DOHH2 (cell line): Measurements from ENCODE around the gene PIP5K1A.
A peak's percentile ranks its signal among the peaks of the same experiment; 100 is the strongest.

Experiments used
- H3F3A ChIP-seq: fragments of 200-600 bp; sonication (generic), shearing (Covaris generic); 2 replicates; pipeline ENCODE4 v1.6.0; 2016; ENCODE audit warnings: antibody characterized with exemption, mild to moderate bottlenecking; ENCODE audit not compliant: control insufficient read depth, insufficient read depth
- H3K27ac ChIP-seq: fragments of 200-600 bp; sonication (generic); 2 replicates; pipeline ENCODE4 v1.5.1; 2014; ENCODE audit warnings: low read depth, mild to moderate bottlenecking, low read length, moderate library complexity
- H3K27me3 ChIP-seq: fragments of 200-600 bp; sonication (generic); 2 replicates; pipeline ENCODE4 v1.6.1; 2014; ENCODE audit warnings: mild to moderate bottlenecking, low read length, mixed read lengths; ENCODE audit not compliant: control insufficient read depth
- H3K36me3 ChIP-seq: fragments of 200-600 bp; sonication (generic); 2 replicates; pipeline ENCODE4 v1.6.1; 2014; ENCODE audit warnings: mild to moderate bottlenecking, low read length, moderate library complexity, mixed read lengths; ENCODE audit not compliant: control insufficient read depth
- H3K4me1 ChIP-seq: fragments of 200-600 bp; sonication (generic); 2 replicates; pipeline ENCODE4 v1.6.1; 2014; ENCODE audit warnings: mild to moderate bottlenecking, low read length, mixed read lengths; ENCODE audit not compliant: control insufficient read depth
- H3K4me2 ChIP-seq: fragments of 200-600 bp; sonication (generic); 2 replicates; pipeline ENCODE4 v1.6.0; 2014; ENCODE audit warnings: mild to moderate bottlenecking, low read length, moderate library complexity
- H3K4me3 ChIP-seq: fragments of 200-600 bp; sonication (generic); 2 replicates; pipeline ENCODE4 v1.5.1; 2014; ENCODE audit warnings: mild to moderate bottlenecking, low read length, mixed read lengths
- H3K79me2 ChIP-seq: fragments of 200-600 bp; sonication (generic); 2 replicates; pipeline ENCODE4 v1.6.1; 2014; ENCODE audit warnings: mild to moderate bottlenecking, low read length, mixed read lengths; ENCODE audit not compliant: control insufficient read depth
- H3K9me2 ChIP-seq: fragments of 200-600 bp; sonication (generic); replicated peaks from 2 replicates; pipeline ENCODE4 v1.6.1; 2014; ENCODE audit warnings: mild to moderate bottlenecking, low read length, mixed read lengths; ENCODE audit not compliant: control insufficient read depth
- H3K9me3 ChIP-seq: fragments of 200-600 bp; sonication (generic); 2 replicates; pipeline ENCODE4 v1.6.1; 2014; ENCODE audit warnings: antibody characterized with exemption, low read length, mixed read lengths; ENCODE audit not compliant: control insufficient read depth, insufficient read depth
- H4K20me1 ChIP-seq: fragments of 200-600 bp; sonication (generic); 2 replicates; pipeline ENCODE4 v1.6.0; 2014; ENCODE audit warnings: low read depth, mild to moderate bottlenecking, antibody characterized with exemption, low read length, moderate library complexity; ENCODE audit not compliant: control insufficient read depth, insufficient read depth
- CTCF ChIP-seq: fragments of 200-600 bp; sonication (generic); IDR thresholded peaks from one replicate; pipeline ENCODE4 v1.5.1; 2014; ENCODE audit warnings: antibody characterized with exemption, mild to moderate bottlenecking, low read depth, low read length; ENCODE audit not compliant: poor library complexity, severe bottlenecking
- EZH2phosphoT487 ChIP-seq: fragments of 200-600 bp; sonication (generic); IDR thresholded peaks from 2 replicates; pipeline ENCODE4 v1.6.1; 2017; ENCODE audit warnings: borderline replicate concordance, mild to moderate bottlenecking, antibody characterized with exemption, low read length, moderate library complexity, mixed read lengths

PIP5K1A gene

DNA sequence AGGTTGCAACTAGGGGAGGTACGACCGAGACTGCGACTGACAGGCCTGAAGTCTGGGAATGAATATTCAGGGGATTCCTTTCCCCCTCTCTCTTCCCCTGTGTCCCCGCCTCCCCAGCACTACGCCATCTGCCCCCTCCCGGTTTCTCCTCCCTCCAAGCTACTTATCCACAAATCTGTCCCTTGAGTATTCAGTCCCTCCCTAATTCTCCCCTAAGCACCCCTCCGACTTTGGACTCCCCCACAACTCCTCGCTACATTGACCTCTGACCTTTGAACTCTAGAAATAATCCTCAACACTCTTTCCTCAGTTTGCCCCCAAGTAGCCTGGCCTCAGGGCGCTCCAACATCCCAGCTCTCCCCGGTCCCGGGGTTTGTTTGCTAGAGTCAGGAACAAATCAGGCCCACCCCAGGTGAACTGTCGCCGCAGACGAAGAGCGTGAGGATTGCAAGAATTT lies 33.0 kb upstream of the PIP5K1A start:
- H3K9me3 ChIP-seq, result no peaks in the 10 kb centered on the region
- no peaks in the 10 kb centered on the region for H3K9me2 ChIP-seq
- H3K27ac ChIP-seq, result no peak overlapping the region
- peaks cover 23% of the 10 kb centered on the region for H3K4me1 ChIP-seq
- H3K4me2 ChIP-seq, result peak overlapping the region; percentile 80
- peak overlapping the region; percentile 91 for H3K4me3 ChIP-seq
- H3K36me3 ChIP-seq, result peaks cover 42% of the 10 kb centered on the region
- no peaks in the 10 kb centered on the region for H4K20me1 ChIP-seq
- TF ChIP-seq EZH2phosphoT487, result no peak
- no peak for TF ChIP-seq CTCF
- peaks cover 31% of the 10 kb centered on the region for H3K79me2 ChIP-seq
- H3F3A ChIP-seq, result peaks cover 11% of the 10 kb centered on the region; the same call in 1 of the 2 replicates
- H3K27me3 ChIP-seq, result no peaks in the 10 kb centered on the region

GRCh38 chr1:151165738-151166504 lies 32.4 kb upstream of the PIP5K1A start, which contains the start of the genes LYSMD1 and SCNM1:
LYSMD1 (minus strand) TSS chr1:151165902; CDS start chr1:151165258, 644 bp downstream.
SCNM1 (plus strand) TSS chr1:151166144; CDS start chr1:151166153, 9 bp downstream.
- TF ChIP-seq CTCF, result no peak
- TF ChIP-seq EZH2phosphoT487, result no peak
- Histone ChIP-seq H3F3A (peaks cover 11% of the 10 kb centered on the region; the same call in 1 of the 2 replicates), H3K9me2 (no peaks in the 10 kb centered on the region), H3K36me3 (peaks cover 43% of the 10 kb centered on the region), H3K27ac (peak within 1 kb of the TSS; percentile 45; the same call in 1 of the 2 replicates), H3K27me3 (no peaks in the 10 kb centered on the region), H3K9me3 (no peaks in the 10 kb centered on the region), H3K79me2 (peaks cover 31% of the 10 kb centered on the region), H4K20me1 (no peaks in the 10 kb centered on the region), H3K4me1 (peaks cover 23% of the 10 kb centered on the region), H3K4me2 (peak within 1 kb of the TSS; percentile 84), H3K4me3 (peak within 1 kb of the TSS; percentile 91)

GRCh38 chr1:151166505-151166956 lies 31.8 kb upstream of the PIP5K1A start:
- H3K4me2 ChIP-seq, result peak overlapping the region; percentile 84
- H3K9me3 ChIP-seq, result no peaks in the 10 kb centered on the region
- peaks cover 31% of the 10 kb centered on the region for H3K79me2 ChIP-seq
- no peaks in the 10 kb centered on the region for H4K20me1 ChIP-seq
- H3K4me1 ChIP-seq, result peaks cover 23% of the 10 kb centered on the region
- peak overlapping the region; percentile 45; the same call in 1 of the 2 replicates for H3K27ac ChIP-seq
- TF ChIP-seq CTCF (no peak), EZH2phosphoT487 (no peak)
- H3K9me2 ChIP-seq, result no peaks in the 10 kb centered on the region
- H3K36me3 ChIP-seq, result peaks cover 49% of the 10 kb centered on the region
- H3K27me3 ChIP-seq, result no peaks in the 10 kb centered on the region
- H3K4me3 ChIP-seq, result peak overlapping the region; percentile 91
- peaks cover 10% of the 10 kb centered on the region; the same call in 1 of the 2 replicates for H3F3A ChIP-seq
